SH-SY5Y (cell line): ENCODE results near the gene PBX1.

ENCODE experiments used
- GATA2 ChIP-seq: IDR thresholded peaks from 2 replicates; pipeline ENCODE4 v1.6.1; 2011; ENCODE audit warnings: mild to moderate bottlenecking, low read depth, low read length
- GATA3 ChIP-seq: IDR thresholded peaks from 2 replicates; pipeline ENCODE4 v1.6.1; 2011; ENCODE audit warnings: low read depth, mild to moderate bottlenecking, low read length, moderate library complexity

DNA sequence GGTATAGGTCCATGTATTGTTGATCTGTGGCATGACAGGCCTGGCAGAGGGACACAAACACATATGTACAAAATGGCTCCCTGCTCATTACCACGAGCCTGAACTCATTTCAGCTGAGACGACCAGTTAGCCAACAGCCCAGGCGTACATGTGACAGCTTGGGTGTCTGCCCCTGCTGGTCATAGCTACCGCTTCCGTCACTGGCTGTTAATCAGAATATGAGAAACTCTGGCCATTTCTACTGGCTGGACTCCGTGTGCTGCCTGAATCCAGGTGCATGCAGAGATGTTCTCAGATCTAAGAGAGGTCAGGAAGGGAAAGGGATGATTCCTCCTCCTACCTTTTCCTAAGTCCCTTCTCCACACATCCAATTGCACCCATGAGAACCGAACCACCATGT lies 144.5 kb downstream of the PBX1 start:
- TF ChIP-seq GATA2 (no peak), GATA3 (no peak)
